SK-N-SH (cell line): ENCODE measurements around the gene IPMK. TPM values are rescaled to one million over a fixed set of nuclear protein-coding genes. Genes with fewer than 3 reads are reported as not detected.
A peak's percentile ranks its signal among the peaks of the same experiment; 100 is the strongest.

Experiments
- CTCF ChIA-PET: fragments of 300-600, 350-600 bp; formaldehyde crosslinking; extraction: SDS; loops from one replicate; lab custom pipeline; 2021; lab: Yijun Ruan, JAX
- POLR2A ChIA-PET: fragments of 350-600 bp; sonication (Branson Sonifier 250); formaldehyde crosslinking; extraction: SDS; loops from one replicate; lab custom pipeline; 2020; ENCODE audit warnings: antibody characterized with exemption, inconsistent platforms; lab: Yijun Ruan, JAX
- DNase-seq: peaks from one replicate; pipeline ENCODE4 v3.0.0; 2012
- H2AFZ ChIP-seq: fragments of 200-600 bp; sonication (generic); 2 replicates; pipeline ENCODE4 v1.8.1; 2016; ENCODE audit warnings: antibody characterized with exemption, mild to moderate bottlenecking, low read depth
- H3F3A ChIP-seq: fragments of 200-600 bp; sonication (generic); replicated peaks from 2 replicates; pipeline ENCODE3; 2016; ENCODE audit warnings: antibody characterized with exemption, mild to moderate bottlenecking; ENCODE audit not compliant: insufficient read depth
- H3K27ac ChIP-seq, 2 experiments: fragments of 200-500 bp in 1 of 2; fragments of 200-600 bp in 1 of 2; sonication (Bioruptor generic) in 1 of 2; sonication (generic), shearing (Covaris generic) in 1 of 2; 2 replicates each; pipeline versions ENCODE4 v1.5.1 to v1.6.1; 2014 to 2016; ENCODE audit warnings: low read depth in 2 of 2, inconsistent platforms in 1 of 2, low read length in 1 of 2, mild to moderate bottlenecking in 1 of 2, mixed read lengths in 1 of 2
- H3K27me3 ChIP-seq: fragments of 200-600 bp; sonication (generic), shearing (Covaris generic); 2 replicates; pipeline ENCODE4 v1.6.1; 2016; ENCODE audit warnings: mixed run types; ENCODE audit not compliant: insufficient read depth
- H3K36me3 ChIP-seq, 2 experiments: fragments of 200-500 bp in 1 of 2; fragments of 200-600 bp in 1 of 2; sonication (Bioruptor generic) in 1 of 2; sonication (generic) in 1 of 2; replicated peaks in 1 of 2; 2 replicates each; pipeline versions ENCODE3 to v1.5.1; 2014 to 2016; ENCODE audit warnings: low read length in 1 of 2, mild to moderate bottlenecking in 1 of 2; ENCODE audit not compliant: insufficient read depth in 2 of 2, control insufficient read depth in 1 of 2
- H3K4me1 ChIP-seq, 2 experiments: fragments of 200-500 bp in 1 of 2; fragments of 200-600 bp in 1 of 2; sonication (Bioruptor generic) in 1 of 2; sonication (generic), shearing (Covaris generic) in 1 of 2; 2 replicates each; pipeline versions ENCODE4 v1.5.1 to v1.6.1; 2014 to 2016; ENCODE audit warnings: low read depth in 1 of 2, low read length in 1 of 2, mixed run types in 1 of 2; ENCODE audit not compliant: insufficient read depth in 2 of 2, control insufficient read depth in 1 of 2
- H3K4me2 ChIP-seq: fragments of 200-600 bp; sonication (generic), shearing (Covaris generic); 2 replicates; pipeline ENCODE4 v1.6.1; 2017; ENCODE audit warnings: mixed run types
- H3K4me3 ChIP-seq, 2 experiments: fragments of 200-500 bp in 1 of 2; fragments of 200-600 bp in 1 of 2; sonication (Bioruptor generic) in 1 of 2; sonication (generic), shearing (Covaris generic) in 1 of 2; 2 replicates each; pipeline versions ENCODE4 v1.5.1 to v1.8.1; 2014 to 2016; ENCODE audit warnings: low read depth in 2 of 2, inconsistent platforms in 1 of 2, low read length in 1 of 2, mild to moderate bottlenecking in 1 of 2, mixed read lengths in 1 of 2, moderate library complexity in 1 of 2
- H3K79me2 ChIP-seq: fragments of 200-600 bp; sonication (generic); 2 replicates; pipeline ENCODE4 v1.8.1; 2017; ENCODE audit warnings: mild to moderate bottlenecking; ENCODE audit not compliant: insufficient read depth
- H3K9ac ChIP-seq: fragments of 200-600 bp; sonication (generic); 2 replicates; pipeline ENCODE4 v1.6.1; 2017; ENCODE audit warnings: mixed run types
- H3K9me2 ChIP-seq: fragments of 200-600 bp; sonication (generic); 2 replicates; pipeline ENCODE4 v1.6.1; 2017; ENCODE audit warnings: mixed run types
- H3K9me3 ChIP-seq: fragments of 200-600 bp; sonication (generic); 2 replicates; pipeline ENCODE4 v1.6.1; 2017; ENCODE audit warnings: mixed run types, mild to moderate bottlenecking, moderate library complexity
- H4K20me1 ChIP-seq: fragments of 200-600 bp; sonication (generic); 2 replicates; pipeline ENCODE4 v1.6.1; 2017; ENCODE audit warnings: mild to moderate bottlenecking, mixed run types; ENCODE audit not compliant: insufficient read depth
- CHD2 ChIP-seq: fragments of 150-350 bp; IDR thresholded peaks from 2 replicates; pipeline ENCODE4 v1.6.1; 2018; ENCODE audit warnings: low read length; ENCODE audit not compliant: partially characterized antibody
- ELF1 ChIP-seq: IDR thresholded peaks from 2 replicates; pipeline ENCODE4 v1.4.0; 2012
- EP300 ChIP-seq, 2 experiments: IDR thresholded peaks; 2 replicates each; pipeline versions ENCODE4 v1.4.0 to v1.6.1; 2012; ENCODE audit warnings: borderline replicate concordance in 1 of 2, low read depth in 1 of 2, low read length in 1 of 2
- FOXJ3 ChIP-seq: sonication (generic); formaldehyde crosslinking; IDR thresholded peaks from 2 replicates; pipeline ENCODE4 v1.5.1; 2020; ENCODE audit warnings: mild to moderate bottlenecking, missing genetic modification reagents
- MEF2A ChIP-seq: IDR thresholded peaks from 2 replicates; pipeline ENCODE4 v1.4.0; 2012; ENCODE audit warnings: low read depth, borderline replicate concordance
- MXI1 ChIP-seq: IDR thresholded peaks from 2 replicates; pipeline ENCODE4 v1.6.1; 2012; ENCODE audit warnings: mild to moderate bottlenecking, low read depth, low read length, improper control_type of control experiment
- NRF1 ChIP-seq: IDR thresholded peaks from 2 replicates; pipeline ENCODE4 v1.6.1; 2012; ENCODE audit warnings: low read depth, mild to moderate bottlenecking, low read length
- POLR2AphosphoS5 ChIP-seq: IDR thresholded peaks from 2 replicates; pipeline ENCODE4 v1.6.1; 2012; ENCODE audit warnings: low read depth, low read length
- RFX5 ChIP-seq: IDR thresholded peaks from 2 replicates; pipeline ENCODE4 v1.6.1; 2012; ENCODE audit warnings: mild to moderate bottlenecking, improper control_type of control experiment, low read length
- SIN3A ChIP-seq: IDR thresholded peaks from 2 replicates; pipeline ENCODE4 v1.6.1; 2012; ENCODE audit warnings: low read depth, mild to moderate bottlenecking, low read length, moderate library complexity, borderline replicate concordance
- TEAD4 ChIP-seq: IDR thresholded peaks from 2 replicates; pipeline ENCODE4 v1.4.0; 2012; ENCODE audit warnings: mild to moderate bottlenecking, borderline replicate concordance; ENCODE audit not compliant: insufficient read depth
- YY1 ChIP-seq: IDR thresholded peaks from 2 replicates; pipeline ENCODE4 v1.4.0; 2012; ENCODE audit warnings: low read depth, mild to moderate bottlenecking
- WGBS: methylation state at CpG from one replicate; pipeline ENCODE4 v1.1.6; 2017; ENCODE audit warnings: low lambda C conversion rate; 5-methylcytosine and 5-hydroxymethylcytosine counted together
- polyA plus RNA-seq, 3 experiments: library from polyadenylated mRNA; depleted of rRNA; stranded (reverse); fragments of >200 nt; gene quantifications; 2 replicates each; pipeline ENCODE4 v1.2.3, GENCODE V29; 2012
- TF ChIP-seq, protein P1 (sequence below): IDR thresholded peaks from 2 replicates; pipeline ENCODE4 v1.4.0; 2012; ENCODE audit warnings: low read depth, borderline replicate concordance
- TF ChIP-seq, protein P2 (sequence below): fragments of 150-350 bp; IDR thresholded peaks from 2 replicates; pipeline ENCODE4 v1.6.1; 2016; ENCODE audit warnings: mild to moderate bottlenecking, low read depth, low read length
- TF ChIP-seq, protein P3 (sequence below): fragments of 150-350 bp; IDR thresholded peaks from 2 replicates; pipeline ENCODE4 v1.6.1; 2017; ENCODE audit warnings: antibody characterized with exemption, low read length, low read depth, borderline replicate concordance
- TF ChIP-seq, protein P4 (sequence below): IDR thresholded peaks from 2 replicates; pipeline ENCODE4 v1.4.0; 2012; ENCODE audit warnings: low read depth
- TF ChIP-seq, protein P5 (sequence below): IDR thresholded peaks from 2 replicates; pipeline ENCODE4; 2012

The IPMK gene
- polyA plus RNA-seq, 1 of the 3 experiments (the other 2 are of a cell fraction): 0.71 TPM

DNA sequence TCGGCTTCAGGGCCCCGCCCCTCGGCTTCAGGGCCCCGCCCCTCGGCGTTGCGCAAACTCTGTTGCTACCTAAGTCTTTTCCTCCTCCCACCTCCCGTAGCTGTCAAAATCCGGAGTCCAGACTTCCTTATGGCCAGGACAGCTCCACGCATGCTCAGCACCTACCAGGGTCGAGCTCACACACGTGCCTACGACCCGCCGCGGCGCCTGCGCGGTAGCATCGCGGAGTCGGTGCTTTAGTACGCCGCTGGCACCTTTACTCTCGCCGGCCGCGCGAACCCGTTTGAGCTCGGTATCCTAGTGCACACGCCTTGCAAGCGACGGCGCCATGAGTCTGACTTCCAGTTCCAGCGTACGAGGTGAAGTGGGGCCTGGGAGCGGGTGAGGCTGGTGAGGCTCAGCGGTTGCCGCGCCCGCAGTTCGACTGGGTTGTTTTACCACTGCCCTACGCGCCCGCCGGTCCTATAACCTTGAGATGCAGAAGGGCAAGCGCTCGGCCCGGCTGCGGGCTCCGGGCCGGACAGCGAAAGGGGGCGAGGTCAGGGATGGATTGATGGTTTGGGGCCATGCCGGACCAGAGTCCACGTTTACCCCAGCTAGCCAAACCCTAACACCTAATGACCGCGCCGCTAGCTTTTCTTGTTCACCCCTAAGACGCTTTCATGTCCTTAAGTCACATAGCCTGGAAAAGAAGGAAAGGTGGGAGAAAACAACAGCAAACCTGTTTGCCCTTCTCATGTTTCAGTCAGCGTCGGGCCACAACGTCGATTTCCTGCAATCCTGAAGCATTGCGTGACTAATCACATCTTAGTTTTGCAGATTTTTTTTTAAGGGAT, 1.5 kb upstream of the IPMK start, which contains the start of gene CISD1:
CISD1 (plus strand) TSS at position 217 of the 836 bp plus-strand sequence; CDS start at position 329, 112 bp downstream.
- Histone ChIP-seq H3K4me2 (peak within 1 kb of the TSS; percentile 87), H3F3A (peaks cover 26% of the 10 kb centered on the region), H3K4me1 (peaks cover 7 to 17% of the 10 kb centered on the region in 2 experiments; a peak in 3 of 4 replicates), H3K27me3 (no peaks in the 10 kb centered on the region), H2AFZ (peak within 1 kb of the TSS; percentile 92), H3K9me2 (no peaks in the 10 kb centered on the region), H3K9me3 (no peaks in the 10 kb centered on the region), H3K4me3 (peak within 1 kb of the TSS; percentile 74 to 96), H3K36me3 (peaks cover 0 to 4% of the 10 kb centered on the region in 2 experiments), H4K20me1 (no peaks in the 10 kb centered on the region), H3K9ac (peak within 1 kb of the TSS; percentile 77), H3K27ac (peak within 1 kb of the TSS; percentile 92 to 93), H3K79me2 (peaks cover 77% of the 10 kb centered on the region)
- CTCF ChIA-PET: interaction anchor here (1.0 to 3.2 kb wide), 5 partner anchors 18 to 92 kb away, joined by 3 to 20 read pairs (median 5); no protein-coding TSS in a partner anchor
- WGBS: under 1% methylated on average over 61 of the region's 66 CpGs
- TF ChIP-seq FOXJ3 (CRISPR knock-in tag) (no peak; the same call in 1 of the 2 replicates), EP300 (IDR thresholded peaks at IDR 0.05; ENCODE audit: borderline replicate concordance in 1 of 2, low read depth in 1 of 2, low read length in 1 of 2) (0 out of 4 replicates have a peak, but pooled peaks of 1 of the 2 experiments have one; percentile 7), TEAD4 (no peak), MEF2A (no peak), YY1 (0 out of 2 replicates have a peak, but pooled peaks have one; percentile 30), NRF1 (peak; percentile 97), RFX5 (peak; percentile 64; the same call in 1 of the 2 replicates), ELF1 (peak; percentile 60; the same call in 1 of the 2 replicates), MXI1 (peak; percentile 99), SIN3A (peak; percentile 90; the same call in 1 of the 2 replicates), CHD2 (peak; percentile 89), POLR2AphosphoS5 (peak; percentile 55; the same call in 1 of the 2 replicates)
- TF ChIP-seq, protein P1, sequence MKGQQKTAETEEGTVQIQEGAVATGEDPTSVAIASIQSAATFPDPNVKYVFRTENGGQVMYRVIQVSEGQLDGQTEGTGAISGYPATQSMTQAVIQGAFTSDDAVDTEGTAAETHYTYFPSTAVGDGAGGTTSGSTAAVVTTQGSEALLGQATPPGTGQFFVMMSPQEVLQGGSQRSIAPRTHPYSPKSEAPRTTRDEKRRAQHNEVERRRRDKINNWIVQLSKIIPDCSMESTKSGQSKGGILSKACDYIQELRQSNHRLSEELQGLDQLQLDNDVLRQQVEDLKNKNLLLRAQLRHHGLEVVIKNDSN: peak; percentile 76; the same call in 1 of the 2 replicates
- TF ChIP-seq, protein P2, sequence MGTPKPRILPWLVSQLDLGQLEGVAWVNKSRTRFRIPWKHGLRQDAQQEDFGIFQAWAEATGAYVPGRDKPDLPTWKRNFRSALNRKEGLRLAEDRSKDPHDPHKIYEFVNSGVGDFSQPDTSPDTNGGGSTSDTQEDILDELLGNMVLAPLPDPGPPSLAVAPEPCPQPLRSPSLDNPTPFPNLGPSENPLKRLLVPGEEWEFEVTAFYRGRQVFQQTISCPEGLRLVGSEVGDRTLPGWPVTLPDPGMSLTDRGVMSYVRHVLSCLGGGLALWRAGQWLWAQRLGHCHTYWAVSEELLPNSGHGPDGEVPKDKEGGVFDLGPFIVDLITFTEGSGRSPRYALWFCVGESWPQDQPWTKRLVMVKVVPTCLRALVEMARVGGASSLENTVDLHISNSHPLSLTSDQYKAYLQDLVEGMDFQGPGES: no peak
- TF ChIP-seq, protein P3, sequence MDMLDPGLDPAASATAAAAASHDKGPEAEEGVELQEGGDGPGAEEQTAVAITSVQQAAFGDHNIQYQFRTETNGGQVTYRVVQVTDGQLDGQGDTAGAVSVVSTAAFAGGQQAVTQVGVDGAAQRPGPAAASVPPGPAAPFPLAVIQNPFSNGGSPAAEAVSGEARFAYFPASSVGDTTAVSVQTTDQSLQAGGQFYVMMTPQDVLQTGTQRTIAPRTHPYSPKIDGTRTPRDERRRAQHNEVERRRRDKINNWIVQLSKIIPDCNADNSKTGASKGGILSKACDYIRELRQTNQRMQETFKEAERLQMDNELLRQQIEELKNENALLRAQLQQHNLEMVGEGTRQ: peak; percentile 46; the same call in 1 of the 2 replicates
- TF ChIP-seq, protein P4, sequence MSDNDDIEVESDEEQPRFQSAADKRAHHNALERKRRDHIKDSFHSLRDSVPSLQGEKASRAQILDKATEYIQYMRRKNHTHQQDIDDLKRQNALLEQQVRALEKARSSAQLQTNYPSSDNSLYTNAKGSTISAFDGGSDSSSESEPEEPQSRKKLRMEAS: peak; percentile 94
- TF ChIP-seq, protein P5, sequence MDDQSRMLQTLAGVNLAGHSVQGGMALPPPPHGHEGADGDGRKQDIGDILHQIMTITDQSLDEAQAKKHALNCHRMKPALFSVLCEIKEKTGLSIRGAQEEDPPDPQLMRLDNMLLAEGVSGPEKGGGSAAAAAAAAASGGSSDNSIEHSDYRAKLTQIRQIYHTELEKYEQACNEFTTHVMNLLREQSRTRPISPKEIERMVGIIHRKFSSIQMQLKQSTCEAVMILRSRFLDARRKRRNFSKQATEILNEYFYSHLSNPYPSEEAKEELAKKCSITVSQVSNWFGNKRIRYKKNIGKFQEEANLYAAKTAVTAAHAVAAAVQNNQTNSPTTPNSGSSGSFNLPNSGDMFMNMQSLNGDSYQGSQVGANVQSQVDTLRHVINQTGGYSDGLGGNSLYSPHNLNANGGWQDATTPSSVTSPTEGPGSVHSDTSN: peak; percentile 50
- POLR2A ChIA-PET: no interaction called here
- peak; percentile 96 for DNase-seq
